A549 (cell line): ENCODE data around the gene CACNA1I.

Experiments used
- CEBPB ChIP-seq, 2 experiments: fragments of >200 bp in 1 of 2; sonication (Bioruptor Twin) in 1 of 2; formaldehyde crosslinking in 1 of 2; IDR thresholded peaks; 2 replicates each; pipeline ENCODE4 v1.6.1; 2012 to 2016
- CTCF ChIP-seq: fragments of >200 bp; sonication (Bioruptor Twin); formaldehyde crosslinking; IDR thresholded peaks from 3 replicates; pipeline ENCODE4 v1.5.1; 2016
- ELK1 ChIP-seq: fragments of 150-350 bp; IDR thresholded peaks from 2 replicates; pipeline ENCODE4 v1.6.1; 2014; ENCODE audit warnings: low read depth, mild to moderate bottlenecking, low read length
- EP300 ChIP-seq, 2 experiments: fragments of >200 bp; sonication (Bioruptor Twin); formaldehyde crosslinking; IDR thresholded peaks; 2 replicates in 1 of 2; 3 replicates in 1 of 2; pipeline ENCODE4 v1.6.1; 2016 to 2017
- FOSB ChIP-seq: fragments of 250-450 bp; sonication (Bioruptor Pico); IDR thresholded peaks from 2 replicates; pipeline ENCODE4 v1.5.0; 2020; ENCODE audit warnings: mild to moderate bottlenecking, moderate library complexity
- HOXA7 ChIP-seq: fragments of 250-450 bp; sonication (Bioruptor Pico); IDR thresholded peaks from 2 replicates; pipeline ENCODE4 v1.5.0; 2020; ENCODE audit warnings: mild to moderate bottlenecking, moderate library complexity
- MAX ChIP-seq: IDR thresholded peaks from 2 replicates; pipeline ENCODE4 v1.6.1; 2012
- POLR2A ChIP-seq: IDR thresholded peaks from 2 replicates; pipeline ENCODE4 v1.6.1; 2012; ENCODE audit warnings: mild to moderate bottlenecking, low read length
- ZSCAN20 ChIP-seq: fragments of 250-450 bp; sonication (Bioruptor Pico); IDR thresholded peaks from 2 replicates; pipeline ENCODE4 v1.8.0; 2022; ENCODE audit warnings: mild to moderate bottlenecking, moderate library complexity

- TF ChIP-seq EP300 (IDR thresholded peaks at IDR 0.05), result no peak
- TF ChIP-seq POLR2A, result no peak
- no peak for TF ChIP-seq ELK1
- no peak for TF ChIP-seq MAX
- TF ChIP-seq CTCF, result no peak
- TF ChIP-seq HOXA7 (CRISPR knock-in tag), result no peak
- TF ChIP-seq CEBPB (IDR thresholded peaks at IDR 0.05), result no peak
- no peak for TF ChIP-seq FOSB (CRISPR knock-in tag)
- no peak for TF ChIP-seq ZSCAN20 (CRISPR knock-in tag)
Observed at GRCh38 chr22:39723463-39723862, 152.9 kb downstream of the CACNA1I start.
